HCT116 (cell line): Measurements from ENCODE around the gene ANKRD10. TPM values are rescaled to one million over a fixed set of nuclear protein-coding genes. Genes with fewer than 3 reads are reported as not detected.

ENCODE experiments used
- ATAC-seq: fragments of 200-7000 bp; cut with Tn5 transposase; 2 replicates; pipeline ENCODE4 v1.9.1; 2020; ENCODE audit warnings: mild to moderate bottlenecking, moderate library complexity
- BruUV-seq: library from RNA; stranded (reverse); fragments of 400-500 nt; replicated peaks from 2 replicates; lab custom pipeline; 2021; lab: Mats Ljungman, UMichigan
- CTCF ChIA-PET: fragments of 300-600 bp; sonication (Branson Sonifier 250); formaldehyde crosslinking; loops from one replicate; lab custom pipeline; 2021; ENCODE audit warnings: antibody characterized with exemption; lab: Charles Lee
- POLR2A ChIA-PET: fragments of 300-600, 350-600 bp; sonication (Branson Sonifier 250); formaldehyde crosslinking; loops from one replicate; lab custom pipeline; 2021; ENCODE audit warnings: antibody characterized with exemption; lab: Charles Lee
- RAD21 ChIA-PET, 2 experiments: fragments of 300-600 bp; sonication (Branson Sonifier 250); formaldehyde crosslinking; loops; one replicate each; lab custom pipeline; 2023; ENCODE audit warnings: low total read pairs in 2 of 2; ENCODE audit not compliant: uncharacterized antibody in 2 of 2, unreplicated experiment in 2 of 2, low non-redundant PET in 1 of 2; lab: Charles Lee
- DNase-seq: peaks from one replicate; pipeline ENCODE4 v3.0.0-alpha.2; 2010; ENCODE audit warnings: low read depth, low spot score
- H2AFZ ChIP-seq: fragments of 200-600 bp; shearing (Covaris generic), sonication (generic); 2 replicates; pipeline ENCODE4 v1.6.1; 2017; ENCODE audit warnings: low read depth, mixed run types, mixed read lengths, antibody characterized with exemption, low read length; ENCODE audit not compliant: poor library complexity, severe bottlenecking
- H3K27ac ChIP-seq: 2 replicates; pipeline ENCODE4 v1.5.1; 2012; ENCODE audit warnings: low read depth, low read length
- H3K27me3 ChIP-seq: fragments of 200-600 bp; sonication (generic); 2 replicates; pipeline ENCODE4 v1.6.1; 2016; ENCODE audit warnings: mixed run types, low read length, mixed read lengths; ENCODE audit not compliant: insufficient read depth
- H3K36me3 ChIP-seq, 2 experiments: fragments of 200-500 bp in 1 of 2; fragments of 200-600 bp in 1 of 2; sonication (Bioruptor generic) in 1 of 2; sonication (generic) in 1 of 2; 2 replicates each; pipeline versions ENCODE4 v1.5.1 to v1.6.1; 2014 to 2016; ENCODE audit warnings: low read length in 2 of 2, inconsistent platforms in 1 of 2, mixed read lengths in 1 of 2, mixed run types in 1 of 2; ENCODE audit not compliant: insufficient read depth in 2 of 2, control insufficient read depth in 1 of 2
- H3K4me1 ChIP-seq, 2 experiments: fragments of 200-600 bp in 1 of 2; sonication (generic) in 1 of 2; 2 replicates each; pipeline versions ENCODE4 v1.5.1 to v1.6.1; 2012 to 2017; ENCODE audit warnings: low read length in 2 of 2, inconsistent platforms in 1 of 2, mild to moderate bottlenecking in 1 of 2, mixed read lengths in 1 of 2, mixed run types in 1 of 2, moderate library complexity in 1 of 2; ENCODE audit not compliant: insufficient read depth in 2 of 2, control insufficient read depth in 1 of 2
- H3K4me2 ChIP-seq: fragments of 200-600 bp; sonication (generic); 2 replicates; pipeline ENCODE4 v1.6.1; 2017; ENCODE audit warnings: mixed run types, low read length, mixed read lengths
- H3K4me3 ChIP-seq, 2 experiments: fragments of 200-600 bp in 1 of 2; sonication (generic) in 1 of 2; replicated peaks in 1 of 2; 2 replicates each; pipeline ENCODE4 v1.5.1; 2011 to 2016; ENCODE audit warnings: low read length in 2 of 2, control low read depth in 1 of 2, low read depth in 1 of 2, mild to moderate bottlenecking in 1 of 2, mixed read lengths in 1 of 2, mixed run types in 1 of 2
- H3K79me2 ChIP-seq: fragments of 200-600 bp; sonication (generic); 2 replicates; pipeline ENCODE4 v1.6.1; 2017; ENCODE audit warnings: mild to moderate bottlenecking, mixed run types, low read length, moderate library complexity, mixed read lengths; ENCODE audit not compliant: insufficient read depth
- H3K9ac ChIP-seq: fragments of 200-600 bp; sonication (generic); 2 replicates; pipeline ENCODE4 v1.6.1; 2016; ENCODE audit warnings: low read length, mixed read lengths
- H3K9me2 ChIP-seq: fragments of 200-600 bp; sonication (generic), shearing (Covaris generic); 2 replicates; pipeline ENCODE4 v1.6.1; 2017; ENCODE audit warnings: mixed run types, mild to moderate bottlenecking, moderate library complexity; ENCODE audit not compliant: insufficient read depth
- H3K9me3 ChIP-seq, 2 experiments: fragments of 200-500 bp in 1 of 2; fragments of 200-600 bp in 1 of 2; sonication (Bioruptor generic) in 1 of 2; sonication (generic) in 1 of 2; 2 replicates each; pipeline ENCODE4 v1.6.1; 2014 to 2017; ENCODE audit warnings: low read length in 2 of 2, mixed read lengths in 2 of 2, inconsistent platforms in 1 of 2, low read depth in 1 of 2, mild to moderate bottlenecking in 1 of 2, mixed run types in 1 of 2, moderate library complexity in 1 of 2; ENCODE audit not compliant: control insufficient read depth in 1 of 2, insufficient read depth in 1 of 2
- H4K20me1 ChIP-seq: fragments of 200-600 bp; sonication (generic), shearing (Covaris generic); 2 replicates; pipeline ENCODE4 v1.6.1; 2017; ENCODE audit warnings: mixed run types, mild to moderate bottlenecking, moderate library complexity; ENCODE audit not compliant: insufficient read depth
- CBX3 ChIP-seq: IDR thresholded peaks from 2 replicates; pipeline ENCODE4 v1.6.1; 2012; ENCODE audit warnings: low read depth
- CEBPB ChIP-seq: IDR thresholded peaks from 2 replicates; pipeline ENCODE4 v1.6.1; 2012; ENCODE audit warnings: low read depth
- CTCF ChIP-seq, 3 experiments: fragments of 200-600 bp in 1 of 3; sonication (generic) in 1 of 3; IDR thresholded peaks in 2 of 3; conservative IDR thresholded peaks in 1 of 3; 2 replicates each; pipeline ENCODE4 v1.5.1; 2012 to 2017; ENCODE audit warnings: low read depth in 2 of 3, low read length in 2 of 3, antibody characterized with exemption in 1 of 3, borderline replicate concordance in 1 of 3, control low read depth in 1 of 3, mild to moderate bottlenecking in 1 of 3, mixed read lengths in 1 of 3, mixed run types in 1 of 3, moderate library complexity in 1 of 3; ENCODE audit not compliant: insufficient read depth in 1 of 3
- EGR1 ChIP-seq: IDR thresholded peaks from 2 replicates; pipeline ENCODE4 v1.6.1; 2012; ENCODE audit warnings: low read depth
- EZH2 ChIP-seq: fragments of 200-600 bp; sonication (generic); IDR thresholded peaks from 2 replicates; pipeline ENCODE4 v1.6.1; 2017; ENCODE audit warnings: antibody characterized with exemption, mixed run types
- EZH2phosphoT487 ChIP-seq: fragments of 200-600 bp; IDR thresholded peaks from 2 replicates; pipeline ENCODE4 v1.6.1; 2018; ENCODE audit warnings: antibody characterized with exemption, borderline replicate concordance
- FOSL1 ChIP-seq: IDR thresholded peaks from 2 replicates; pipeline ENCODE4 v1.6.1; 2012; ENCODE audit warnings: low read depth
- POLR2A ChIP-seq: IDR thresholded peaks from 2 replicates; pipeline ENCODE4 v1.7.0; 2011; ENCODE audit warnings: borderline replicate concordance; ENCODE audit not compliant: insufficient read depth, insufficient read length; ENCODE audit errors: extremely low read depth
- POLR2AphosphoS5 ChIP-seq: IDR thresholded peaks from 2 replicates; pipeline ENCODE4 v1.6.1; 2011; ENCODE audit warnings: mild to moderate bottlenecking, low read depth, low read length, moderate library complexity
- RAD21 ChIP-seq: IDR thresholded peaks from 2 replicates; pipeline ENCODE4 v1.6.1; 2012; ENCODE audit warnings: low read depth, mild to moderate bottlenecking
- SP1 ChIP-seq: IDR thresholded peaks from 2 replicates; pipeline ENCODE4 v1.6.1; 2012; ENCODE audit warnings: low read depth
- SRF ChIP-seq: IDR thresholded peaks from 2 replicates; pipeline ENCODE4 v1.6.1; 2012; ENCODE audit warnings: low read depth
- YY1 ChIP-seq: IDR thresholded peaks from 2 replicates; pipeline ENCODE4 v1.6.1; 2011; ENCODE audit warnings: low read length, low read depth, moderate library complexity, mild to moderate bottlenecking; ENCODE audit not compliant: insufficient replicate concordance; ENCODE audit errors: extremely low read depth
- ZFX ChIP-seq: fragments of 450-650 bp; IDR thresholded peaks from 2 replicates; pipeline ENCODE4 v1.6.1; 2017
- ZNF274 ChIP-seq: fragments of 200-500 bp; sonication (Bioruptor generic); IDR thresholded peaks from 2 replicates; pipeline ENCODE4 v1.6.1; 2014; ENCODE audit warnings: mild to moderate bottlenecking, low read depth, low read length, inconsistent platforms
- intact Hi-C: fragments of 100-400 bp; cut with micrococcal nuclease; formaldehyde crosslinking; loops from 2 replicates; pipeline ENCODE4 v1.10.0; 2022
- total RNA-seq: library from RNA; stranded (reverse); gene quantifications from one replicate; pipeline ENCODE4 v1.2.1, GENCODE V29; 2021; ENCODE audit not compliant: unreplicated experiment
- TF ChIP-seq, protein P1 (sequence below): IDR thresholded peaks from 2 replicates; pipeline ENCODE4 v1.6.1; 2012

Gene ANKRD10
- total RNA-seq, 1 experiment from 2014 or later: 173 TPM

- TF ChIP-seq YY1: no peak
- no peak for TF ChIP-seq EGR1
- TF ChIP-seq ZNF274: no peak
- no peak for TF ChIP-seq ZFX
- TF ChIP-seq SRF: no peak
- TF ChIP-seq SP1: no peak
- TF ChIP-seq CBX3: no peak
- TF ChIP-seq CTCF (IDR thresholded peaks at IDR 0.05 in 2 of 3, conservative IDR thresholded peaks at IDR 0.05 in 1 of 3; ENCODE audit: borderline replicate concordance in 1 of 3, insufficient read depth in 1 of 3, low read depth in 2 of 3, low read length in 2 of 3): no peak
- no peak for TF ChIP-seq RAD21
- TF ChIP-seq EZH2phosphoT487: no peak
Observed at GRCh38 chr13:110963554-110963970, 48.7 kb upstream of the ANKRD10 start (continued).

DNA sequence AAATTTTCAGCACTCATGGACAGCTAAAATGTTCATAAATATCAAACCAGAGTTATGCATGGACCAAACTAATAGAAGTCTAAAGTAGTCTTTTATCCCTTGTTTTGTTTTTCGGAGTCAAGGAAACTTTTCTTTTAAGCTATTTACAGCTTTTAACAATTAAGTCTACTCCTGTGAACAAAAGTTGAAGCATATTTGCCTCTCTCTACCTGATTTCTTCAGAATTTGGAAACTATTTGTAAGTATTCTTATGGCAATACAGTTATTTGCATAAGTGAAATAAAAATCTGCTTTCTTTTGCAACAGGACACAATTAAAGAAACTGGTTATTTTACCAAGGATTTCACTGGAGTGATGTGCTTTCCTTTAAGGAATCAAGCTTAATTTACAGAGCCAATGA, 47.1 kb upstream of the ANKRD10 start:
- H4K20me1 ChIP-seq: no peaks in the 10 kb centered on the region
- no peak overlapping the region for H3K27ac ChIP-seq
- H3K9me2 ChIP-seq: no peaks in the 10 kb centered on the region
- no peak for TF ChIP-seq SP1
- TF ChIP-seq, protein P1, sequence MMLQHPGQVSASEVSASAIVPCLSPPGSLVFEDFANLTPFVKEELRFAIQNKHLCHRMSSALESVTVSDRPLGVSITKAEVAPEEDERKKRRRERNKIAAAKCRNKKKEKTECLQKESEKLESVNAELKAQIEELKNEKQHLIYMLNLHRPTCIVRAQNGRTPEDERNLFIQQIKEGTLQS: no peak
- TF ChIP-seq CBX3: no peak
- no peak for TF ChIP-seq POLR2A
- no peak for TF ChIP-seq FOSL1
- TF ChIP-seq EZH2: no peak
- no peak for TF ChIP-seq EGR1
- no peak for TF ChIP-seq POLR2AphosphoS5
- no peak for TF ChIP-seq EZH2phosphoT487
- no peak for TF ChIP-seq CEBPB
- TF ChIP-seq CTCF (IDR thresholded peaks at IDR 0.05 in 2 of 3, conservative IDR thresholded peaks at IDR 0.05 in 1 of 3; ENCODE audit: borderline replicate concordance in 1 of 3, insufficient read depth in 1 of 3, low read depth in 2 of 3, low read length in 2 of 3): no peak
- no peaks in the 10 kb centered on the region for H3K27me3 ChIP-seq
- ATAC-seq (no peak), DNase-seq (no peak)
- peaks cover 42 to 89% of the 10 kb centered on the region in 2 experiments for H3K4me1 ChIP-seq
- H3K36me3 ChIP-seq: peaks cover 0 to 12% of the 10 kb centered on the region in 2 experiments; a peak in 1 of 4 replicates
- peaks cover 5% of the 10 kb centered on the region; the same call in 1 of the 2 replicates for H3K79me2 ChIP-seq
- no peak overlapping the region for H3K4me3 ChIP-seq
- intact Hi-C loops: loop anchor here (10.0 kb wide), 1 partner anchor 247 kb away; the partner anchor contains the start of gene ING1
- peaks cover 0 to 12% of the 10 kb centered on the region in 2 experiments; a peak in 1 of 4 replicates for H3K9me3 ChIP-seq
- CTCF ChIA-PET: no interaction called here
- peak overlapping the region; percentile 79 for H2AFZ ChIP-seq
- no peak overlapping the region for H3K4me2 ChIP-seq
- POLR2A ChIA-PET: no interaction called here
- no TSS peak for BruUV-seq
- peak overlapping the region; percentile 5; the same call in 1 of the 2 replicates for H3K9ac ChIP-seq
- RAD21 ChIA-PET: no interaction called here
